Mesenchymal stem cell (in vitro differentiated cells and primary cell): ENCODE data around the gene ARFIP1.

Experiments used
- DNase-seq: peaks from one replicate; pipeline ENCODE4 v3.0.0-alpha.2; 2013
- H2AFZ ChIP-seq: one replicate; pipeline ENCODE4 v1.6.1; 2013; ENCODE audit warnings: low read depth, mild to moderate bottlenecking, control low read depth, inconsistent platforms, low read length, moderate library complexity
- H2AK5ac ChIP-seq: 2 replicates; pipeline ENCODE4 v1.6.1; 2013; ENCODE audit warnings: low read length, moderate library complexity, mild to moderate bottlenecking, inconsistent platforms; ENCODE audit not compliant: severe bottlenecking
- H2BK120ac ChIP-seq: one replicate; pipeline ENCODE4 v1.6.1; 2013; ENCODE audit warnings: low read depth, mild to moderate bottlenecking, inconsistent platforms, low read length, moderate library complexity
- H2BK12ac ChIP-seq, 2 experiments: one replicate each; pipeline ENCODE4 v1.6.1; 2013; ENCODE audit warnings: inconsistent platforms in 2 of 2, low read length in 2 of 2, mild to moderate bottlenecking in 2 of 2, moderate library complexity in 2 of 2, control low read depth in 1 of 2
- H2BK15ac ChIP-seq: one replicate; pipeline ENCODE4 v1.6.1; 2013; ENCODE audit warnings: mild to moderate bottlenecking, low read depth, inconsistent platforms; ENCODE audit not compliant: poor library complexity, severe bottlenecking
- H2BK5ac ChIP-seq: 2 replicates; pipeline ENCODE4 v1.6.1; 2013; ENCODE audit warnings: low read depth, mild to moderate bottlenecking, low read length, control low read depth, inconsistent platforms; ENCODE audit not compliant: poor library complexity, severe bottlenecking
- H3K14ac ChIP-seq, 2 experiments: one replicate each; pipeline ENCODE4 v1.6.1; 2013; ENCODE audit warnings: inconsistent platforms in 2 of 2, low read length in 2 of 2, control low read depth in 1 of 2, mild to moderate bottlenecking in 1 of 2, moderate library complexity in 1 of 2
- H3K18ac ChIP-seq, 2 experiments: one replicate each; pipeline ENCODE4 v1.6.1; 2013; ENCODE audit warnings: inconsistent platforms in 2 of 2, low read length in 2 of 2, control low read depth in 1 of 2, low read depth in 1 of 2, mild to moderate bottlenecking in 1 of 2
- H3K23ac ChIP-seq, 2 experiments: one replicate each; pipeline ENCODE4 v1.6.1; 2013; ENCODE audit warnings: inconsistent platforms in 2 of 2, low read length in 2 of 2, mild to moderate bottlenecking in 2 of 2, moderate library complexity in 2 of 2, control low read depth in 1 of 2
- H3K27ac ChIP-seq: 2 replicates; pipeline ENCODE4 v1.5.1; 2013; ENCODE audit warnings: mild to moderate bottlenecking, moderate library complexity, low read length, control low read depth, inconsistent platforms; ENCODE audit not compliant: poor library complexity, severe bottlenecking
- H3K27me3 ChIP-seq, 2 experiments: 2 replicates each; pipeline versions ENCODE4 v1.6.1 to v1.7.0; 2013; ENCODE audit warnings: low read length in 2 of 2, mild to moderate bottlenecking in 2 of 2, moderate library complexity in 2 of 2, control low read depth in 1 of 2, inconsistent platforms in 1 of 2; ENCODE audit not compliant: control insufficient read depth in 1 of 2, insufficient read depth in 1 of 2
- H3K36me3 ChIP-seq, 2 experiments: 2 replicates each; pipeline versions ENCODE4 v1.6.1 to v1.7.0; 2013; ENCODE audit warnings: low read length in 2 of 2, control low read depth in 1 of 2, inconsistent platforms in 1 of 2, low read depth in 1 of 2, mild to moderate bottlenecking in 1 of 2; ENCODE audit not compliant: insufficient read depth in 2 of 2, control insufficient read depth in 1 of 2
- H3K4ac ChIP-seq, 2 experiments: one replicate each; pipeline ENCODE4 v1.6.1; 2013; ENCODE audit warnings: inconsistent platforms in 2 of 2, low read length in 2 of 2, mild to moderate bottlenecking in 2 of 2, moderate library complexity in 2 of 2, control low read depth in 1 of 2, low read depth in 1 of 2
- H3K4me1 ChIP-seq: 2 replicates; pipeline ENCODE4 v1.6.1; 2013; ENCODE audit warnings: low read depth, low read length, control low read depth; ENCODE audit not compliant: control insufficient read depth, insufficient read depth
- H3K4me2 ChIP-seq: 2 replicates; pipeline ENCODE4 v1.6.1; 2013; ENCODE audit warnings: low read length, mild to moderate bottlenecking, inconsistent platforms; ENCODE audit not compliant: poor library complexity, severe bottlenecking
- H3K4me3 ChIP-seq, 2 experiments: 2 replicates each; pipeline versions ENCODE4 v1.5.1 to v1.7.0; 2013; ENCODE audit warnings: low read length in 2 of 2, mild to moderate bottlenecking in 2 of 2, control low read depth in 1 of 2, low read depth in 1 of 2; ENCODE audit not compliant: insufficient read depth in 1 of 2
- H3K79me1 ChIP-seq: replicated peaks from 2 replicates; pipeline ENCODE4 v1.6.1; 2013; ENCODE audit warnings: mild to moderate bottlenecking, control low read depth, low read length, inconsistent platforms; ENCODE audit not compliant: poor library complexity, severe bottlenecking
- H3K9ac ChIP-seq: 2 replicates; pipeline ENCODE4 v1.7.0; 2013; ENCODE audit warnings: mild to moderate bottlenecking, low read length, moderate library complexity
- H3K9me3 ChIP-seq: 2 replicates; pipeline ENCODE4 v1.7.0; 2013; ENCODE audit warnings: mild to moderate bottlenecking, low read length; ENCODE audit not compliant: control insufficient read depth
- H4K8ac ChIP-seq: one replicate; pipeline ENCODE4 v1.6.1; 2013; ENCODE audit warnings: inconsistent platforms, mild to moderate bottlenecking, low read length, moderate library complexity
- H4K91ac ChIP-seq: one replicate; pipeline ENCODE4 v1.6.1; 2013; ENCODE audit warnings: mild to moderate bottlenecking, low read length, inconsistent platforms
- WGBS: methylation state at CpG from one replicate; pipeline ENCODE4 v1.1.7; 2013; ENCODE audit warnings: mixed read lengths; 5-methylcytosine and 5-hydroxymethylcytosine counted together

ARFIP1 gene

DNA sequence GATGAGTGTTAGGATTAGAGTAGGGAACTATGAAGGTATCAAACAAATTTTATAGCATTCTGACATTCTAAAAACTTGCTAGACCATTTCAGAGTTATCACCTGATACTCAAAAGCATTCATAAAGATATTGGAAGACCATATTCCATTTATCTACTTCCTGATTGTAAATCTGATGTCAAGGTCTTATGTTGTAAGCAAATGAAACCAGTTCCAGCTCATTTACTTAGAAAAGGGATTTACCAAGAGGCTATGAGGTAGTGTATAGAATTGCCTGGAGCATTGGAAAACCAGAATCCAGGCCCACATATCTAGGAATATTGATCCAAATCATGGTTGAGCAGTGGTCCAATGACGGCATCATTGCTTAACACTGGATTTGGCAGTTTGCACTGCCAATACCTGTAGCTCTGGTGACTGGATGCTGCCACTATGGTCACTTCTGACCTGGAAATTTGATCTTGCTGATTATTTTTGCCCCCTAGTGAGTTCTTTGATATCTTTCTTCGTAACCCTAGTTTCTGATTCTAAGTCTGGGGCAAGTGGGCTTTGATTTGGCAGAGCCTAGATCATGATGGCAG, 25.4 kb downstream of the ARFIP1 start:
- no peak overlapping the region for H2AFZ ChIP-seq
- WGBS: 99% methylated on average over 2 of the region's 2 CpGs

DNA sequence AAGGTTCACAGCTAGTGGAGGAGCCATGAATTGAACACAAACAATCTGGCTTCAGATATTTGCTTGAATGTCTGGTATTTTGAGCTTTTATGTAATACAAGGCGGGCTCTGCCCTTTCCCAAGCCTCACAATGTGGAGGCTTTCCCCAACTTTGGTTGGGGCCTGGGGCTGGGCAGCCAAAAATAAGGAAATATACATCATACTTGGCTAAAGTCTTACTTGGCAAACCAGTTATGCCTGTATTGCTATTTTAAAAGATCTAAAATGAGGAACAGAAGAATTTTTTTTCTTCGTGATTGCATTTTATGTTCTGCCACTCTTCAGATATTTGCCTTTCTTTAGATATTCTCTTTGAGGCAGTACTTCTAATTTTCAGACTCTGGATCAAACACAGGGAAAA, 26.1 kb downstream of the ARFIP1 start:
- H3K36me3 ChIP-seq: peaks cover 0 to 5% of the 10 kb centered on the region in 2 experiments
- H3K4me2 ChIP-seq: no peak overlapping the region
- H3K4ac ChIP-seq: no peak overlapping the region
- H3K27me3 ChIP-seq: no peaks in the 10 kb centered on the region
- H2BK15ac ChIP-seq: no peak overlapping the region
- no peak overlapping the region for H4K8ac ChIP-seq
- no peaks in the 10 kb centered on the region for H3K9me3 ChIP-seq
- H2BK12ac ChIP-seq: no peak overlapping the region
- H2AK5ac ChIP-seq: no peak overlapping the region
- no peak overlapping the region for H3K18ac ChIP-seq
- peaks cover 16% of the 10 kb centered on the region for H3K79me1 ChIP-seq
- no peak overlapping the region for H3K27ac ChIP-seq
- H3K9ac ChIP-seq: no peak overlapping the region
- H2BK120ac ChIP-seq: no peak overlapping the region
- H3K4me3 ChIP-seq: no peak overlapping the region
- no peak overlapping the region for H3K23ac ChIP-seq
- H3K4me1 ChIP-seq: peaks cover 2% of the 10 kb centered on the region
- no peak overlapping the region for H2BK5ac ChIP-seq
- DNase-seq: no peak
- 100% methylated on average over 1 of the region's 2 CpGs for WGBS
- no peak overlapping the region for H3K14ac ChIP-seq
- H4K91ac ChIP-seq: no peak overlapping the region
- H2AFZ ChIP-seq: no peak overlapping the region

More for the DNA sequence above, 25.4 kb downstream of the ARFIP1 start:
- Histone ChIP-seq H3K27ac (no peak overlapping the region), H3K9ac (no peak overlapping the region), H3K18ac (no peak overlapping the region), H3K4me1 (peaks cover 2% of the 10 kb centered on the region), H2BK120ac (no peak overlapping the region), H3K36me3 (peaks cover 0 to 5% of the 10 kb centered on the region in 2 experiments), H3K79me1 (peaks cover 15% of the 10 kb centered on the region), H3K23ac (no peak overlapping the region), H3K4me2 (no peak overlapping the region), H4K8ac (no peak overlapping the region), H2BK12ac (no peak overlapping the region), H2AK5ac (no peak overlapping the region), H3K4me3 (no peak overlapping the region), H2BK5ac (no peak overlapping the region), H3K14ac (no peak overlapping the region), H3K4ac (no peak overlapping the region), H3K27me3 (no peaks in the 10 kb centered on the region), H3K9me3 (no peaks in the 10 kb centered on the region), H4K91ac (no peak overlapping the region), H2BK15ac (no peak overlapping the region)
- no peak for DNase-seq

DNA sequence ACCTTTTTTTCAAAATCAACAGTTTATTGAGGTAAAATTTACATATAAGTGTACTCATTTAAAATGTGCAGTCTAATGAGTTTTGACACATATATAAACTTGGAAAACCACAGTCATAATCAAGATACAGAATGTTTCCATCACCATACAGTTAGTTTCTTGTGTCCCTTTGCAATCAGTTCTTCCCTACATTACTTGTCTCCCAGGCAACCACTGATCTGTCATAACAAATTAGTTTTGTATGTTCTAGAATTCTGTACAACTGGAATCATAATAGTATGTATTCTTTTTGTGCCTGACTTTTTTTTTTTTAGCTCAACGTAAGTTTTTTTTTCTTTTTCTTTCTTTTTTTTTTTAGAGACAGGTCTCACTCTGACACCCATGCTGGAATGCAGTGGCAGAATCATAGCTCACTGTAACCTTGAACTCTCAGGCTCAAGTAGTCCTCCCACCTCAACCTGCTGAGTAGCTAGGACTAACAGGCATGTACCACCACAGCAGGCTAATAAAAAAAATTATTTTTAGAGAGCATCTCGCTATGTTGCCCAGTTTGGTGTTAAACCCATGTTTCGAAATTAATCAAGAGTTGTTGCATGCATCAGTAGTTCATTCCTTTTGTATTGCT, 26.9 kb downstream of the ARFIP1 start:
- Histone ChIP-seq H3K27me3 (no peaks in the 10 kb centered on the region), H3K27ac (no peak overlapping the region), H3K9ac (no peak overlapping the region), H2AK5ac (no peak overlapping the region), H2BK15ac (no peak overlapping the region), H3K9me3 (no peaks in the 10 kb centered on the region), H2BK5ac (no peak overlapping the region), H3K18ac (no peak overlapping the region), H3K4me1 (peaks cover 2% of the 10 kb centered on the region), H3K4ac (no peak overlapping the region), H3K79me1 (peaks cover 16% of the 10 kb centered on the region), H4K8ac (no peak overlapping the region), H2AFZ (no peak overlapping the region), H3K4me3 (no peak overlapping the region), H4K91ac (no peak overlapping the region), H3K36me3 (peaks cover 0 to 5% of the 10 kb centered on the region in 2 experiments), H2BK12ac (no peak overlapping the region), H3K4me2 (no peak overlapping the region), H3K14ac (no peak overlapping the region), H3K23ac (no peak overlapping the region), H2BK120ac (no peak overlapping the region)
- peak; percentile 28 for DNase-seq
- 100% methylated on average over 2 of the region's 3 CpGs for WGBS

DNA sequence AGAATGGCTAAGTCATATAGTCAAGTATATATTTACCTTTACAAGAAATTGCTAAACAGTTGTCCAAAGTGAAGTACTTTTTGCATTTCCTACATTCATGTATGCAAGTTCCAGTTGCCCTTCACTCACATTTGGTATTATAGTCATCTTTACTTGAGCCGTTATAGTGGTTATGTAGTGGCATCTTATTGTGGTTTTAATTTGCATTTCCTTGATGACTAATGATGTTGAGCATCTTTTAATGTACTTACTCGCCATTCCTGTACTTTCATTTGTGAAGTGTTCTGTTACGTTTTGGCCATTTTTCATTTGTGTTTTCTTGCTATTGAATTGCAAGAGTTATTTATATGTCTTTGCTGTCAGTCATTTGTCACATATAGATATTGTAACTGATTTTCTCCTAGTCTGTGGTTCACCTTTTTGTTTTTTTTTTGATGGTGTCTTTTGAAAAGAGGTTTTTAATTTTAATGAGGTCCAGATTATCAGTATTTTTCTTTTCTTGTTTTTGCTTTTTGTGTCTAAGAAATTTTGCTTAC, 27.6 kb downstream of the ARFIP1 start:
- Histone ChIP-seq H2AFZ (no peak overlapping the region), H2AK5ac (no peak overlapping the region), H2BK15ac (no peak overlapping the region), H2BK120ac (no peak overlapping the region), H4K8ac (no peak overlapping the region), H4K91ac (no peak overlapping the region), H3K18ac (no peak overlapping the region), H3K4me1 (peaks cover 2% of the 10 kb centered on the region), H3K4me2 (no peak overlapping the region), H3K14ac (no peak overlapping the region), H3K79me1 (peaks cover 21% of the 10 kb centered on the region), H3K27ac (no peak overlapping the region), H3K27me3 (no peaks in the 10 kb centered on the region), H2BK5ac (no peak overlapping the region), H3K4me3 (no peak overlapping the region), H3K4ac (no peak overlapping the region), H3K9me3 (no peaks in the 10 kb centered on the region), H2BK12ac (no peak overlapping the region), H3K9ac (no peak overlapping the region), H3K36me3 (peaks cover 0 to 5% of the 10 kb centered on the region in 2 experiments), H3K23ac (no peak overlapping the region)
- 0% methylated on average over 2 of the region's 3 CpGs for WGBS
- DNase-seq: peak; percentile 60
